Measurements from ENCODE around the gene RASL11B. TPM values are rescaled to one million over a fixed set of nuclear protein-coding genes. Genes with fewer than 3 reads are reported as not detected.

RASL11B gene
- polyA plus RNA-seq, 1 donor (not counting 4 experiments of a cell fraction or from before 2014, with no cell fraction given), result 1.4 TPM

- no peak for DNase-seq (ENCODE audit: low read depth, low spot score)
- H3K9me1 ChIP-seq (ENCODE audit: control insufficient read depth, extremely low read depth, insufficient read depth, low read length), result no peaks in the 10 kb centered on the region
- H3K4me2 ChIP-seq (ENCODE audit: control insufficient read depth, extremely low read depth, insufficient read depth, low read depth, low read length), result no peak overlapping the region
- H3K27ac ChIP-seq (ENCODE audit: control insufficient read depth, insufficient read depth, low read length), result no peak overlapping the region
- no peak for TF ChIP-seq EZH2 (IDR thresholded peaks at IDR 0.05; ENCODE audit: low read length)
- TF ChIP-seq CTCF (optimal IDR thresholded peaks at IDR 0.05 in 1 of 3, IDR thresholded peaks at IDR 0.05 in 1 of 3, conservative IDR thresholded peaks at IDR 0.05 in 1 of 3; ENCODE audit: extremely low read depth in 1 of 3, insufficient read depth in 2 of 3, low read length in 3 of 3), result no peak
- H3K79me2 ChIP-seq (ENCODE audit: control insufficient read depth, insufficient read depth, low read length), result no peaks in the 10 kb centered on the region
- FAIRE-seq, result no peak
- dilution Hi-C loops (cut with MboI; ENCODE audit: extremely low pct_ligation_motif_present, low sequenced_read_pairs), result no loop called here
- H3K36me3 ChIP-seq (ENCODE audit: control insufficient read depth in 2 of 2, extremely low read depth in 1 of 2, insufficient read depth in 2 of 2, low read length in 2 of 2), result no peaks in the 10 kb centered on the region
- H3K9ac ChIP-seq (ENCODE audit: control insufficient read depth, extremely low read depth, insufficient read depth, low read length), result no peak overlapping the region
- no peak overlapping the region for H2AFZ ChIP-seq (ENCODE audit: control insufficient read depth, low read length)
- H3K9me3 ChIP-seq (ENCODE audit: control insufficient read depth, low read depth, low read length), result no peaks in the 10 kb centered on the region
- H3K4me3 ChIP-seq (ENCODE audit: control insufficient read depth in 2 of 3, extremely low read depth in 1 of 3, insufficient read depth in 2 of 3, low read depth in 1 of 3, low read length in 3 of 3), result no peak overlapping the region
- H3K4me1 ChIP-seq (ENCODE audit: control insufficient read depth, extremely low read depth, insufficient read depth, low read length), result no peaks in the 10 kb centered on the region
- no peaks in the 10 kb centered on the region for H3K27me3 ChIP-seq (ENCODE audit: control insufficient read depth, extremely low read depth, insufficient read depth, low read length)
- no peaks in the 10 kb centered on the region for H4K20me1 ChIP-seq (ENCODE audit: control insufficient read depth, extremely low read depth, insufficient read depth, low read length)
Measured at GRCh38 chr4:52912608-52913007, 50.5 kb downstream of the RASL11B start.

- Histone ChIP-seq H3K4me3 (ENCODE audit: control insufficient read depth in 2 of 3, extremely low read depth in 1 of 3, insufficient read depth in 2 of 3, low read depth in 1 of 3, low read length in 3 of 3) (no peak overlapping the region), H2AFZ (ENCODE audit: control insufficient read depth, low read length) (no peak overlapping the region), H3K9me1 (ENCODE audit: control insufficient read depth, extremely low read depth, insufficient read depth, low read length) (no peaks in the 10 kb centered on the region), H3K9ac (ENCODE audit: control insufficient read depth, extremely low read depth, insufficient read depth, low read length) (no peak overlapping the region), H3K4me1 (ENCODE audit: control insufficient read depth, extremely low read depth, insufficient read depth, low read length) (peaks cover 3% of the 10 kb centered on the region), H3K36me3 (ENCODE audit: control insufficient read depth in 2 of 2, extremely low read depth in 1 of 2, insufficient read depth in 2 of 2, low read length in 2 of 2) (no peaks in the 10 kb centered on the region), H3K27me3 (ENCODE audit: control insufficient read depth, extremely low read depth, insufficient read depth, low read length) (no peaks in the 10 kb centered on the region), H3K27ac (ENCODE audit: control insufficient read depth, insufficient read depth, low read length) (no peak overlapping the region), H3K79me2 (ENCODE audit: control insufficient read depth, insufficient read depth, low read length) (no peaks in the 10 kb centered on the region), H3K4me2 (ENCODE audit: control insufficient read depth, extremely low read depth, insufficient read depth, low read depth, low read length) (no peak overlapping the region), H4K20me1 (ENCODE audit: control insufficient read depth, extremely low read depth, insufficient read depth, low read length) (no peaks in the 10 kb centered on the region), H3K9me3 (ENCODE audit: control insufficient read depth, low read depth, low read length) (no peaks in the 10 kb centered on the region)
- no peak for DNase-seq (ENCODE audit: low read depth, low spot score)
- FAIRE-seq, result no peak
- TF ChIP-seq CTCF (optimal IDR thresholded peaks at IDR 0.05 in 1 of 3, IDR thresholded peaks at IDR 0.05 in 1 of 3, conservative IDR thresholded peaks at IDR 0.05 in 1 of 3; ENCODE audit: extremely low read depth in 1 of 3, insufficient read depth in 2 of 3, low read length in 3 of 3) (no peak), EZH2 (IDR thresholded peaks at IDR 0.05; ENCODE audit: low read length) (no peak)
- dilution Hi-C loops (cut with MboI; ENCODE audit: extremely low pct_ligation_motif_present, low sequenced_read_pairs), result no loop called here
Measured at GRCh38 chr4:52914051-52914605, 52.0 kb downstream of the RASL11B start.

All from keratinocyte (primary cell).